Activated CD8-positive, alpha-beta memory T cell treated with anti-CD3 and anti-CD28 coated beads for 24 hours (primary cell): ENCODE results near the gene SUCLG2.
"Not testable (repeated sequence)": the region's sequence is repeated elsewhere in the genome, so short reads cannot be mapped to it uniquely, and the experiment has no call there.

Experiments used
- DNase-seq: peaks from one replicate; pipeline ENCODE4 v3.0.0-alpha.2; 2020

Gene SUCLG2

GRCh38 chr3:67605377-67605776, 49.0 kb downstream of the SUCLG2 start:
- no peak for DNase-seq

- no peak for DNase-seq
These were observed 51.6 kb downstream of the SUCLG2 start for GRCh38 chr3:67602816-67603215.

GRCh38 chr3:67601919-67602608, 52.3 kb downstream of the SUCLG2 start:
- no peak for DNase-seq

DNA sequence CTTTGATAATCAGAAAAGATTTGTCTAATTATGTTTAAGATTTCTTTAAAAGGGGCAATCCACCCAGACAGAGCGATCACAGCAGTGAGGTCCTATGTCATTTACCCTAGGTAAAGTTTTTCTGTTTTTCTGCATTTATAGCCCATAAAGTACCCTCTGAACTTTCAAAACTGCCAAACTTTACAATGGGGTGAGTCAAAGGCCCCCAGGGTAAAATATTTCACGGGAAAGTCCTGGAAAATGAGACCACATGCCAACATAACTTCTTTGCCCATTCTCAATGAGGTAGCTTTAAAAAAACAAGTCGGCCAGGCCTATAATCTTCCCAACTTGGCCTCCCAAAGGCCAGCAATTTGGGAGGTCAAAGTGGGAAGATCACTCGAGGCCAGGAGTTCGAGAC, 53.0 kb downstream of the SUCLG2 start:
- DNase-seq = no peak

GRCh38 chr3:67599821-67600220, 54.6 kb downstream of the SUCLG2 start:
- no peak for DNase-seq

DNA sequence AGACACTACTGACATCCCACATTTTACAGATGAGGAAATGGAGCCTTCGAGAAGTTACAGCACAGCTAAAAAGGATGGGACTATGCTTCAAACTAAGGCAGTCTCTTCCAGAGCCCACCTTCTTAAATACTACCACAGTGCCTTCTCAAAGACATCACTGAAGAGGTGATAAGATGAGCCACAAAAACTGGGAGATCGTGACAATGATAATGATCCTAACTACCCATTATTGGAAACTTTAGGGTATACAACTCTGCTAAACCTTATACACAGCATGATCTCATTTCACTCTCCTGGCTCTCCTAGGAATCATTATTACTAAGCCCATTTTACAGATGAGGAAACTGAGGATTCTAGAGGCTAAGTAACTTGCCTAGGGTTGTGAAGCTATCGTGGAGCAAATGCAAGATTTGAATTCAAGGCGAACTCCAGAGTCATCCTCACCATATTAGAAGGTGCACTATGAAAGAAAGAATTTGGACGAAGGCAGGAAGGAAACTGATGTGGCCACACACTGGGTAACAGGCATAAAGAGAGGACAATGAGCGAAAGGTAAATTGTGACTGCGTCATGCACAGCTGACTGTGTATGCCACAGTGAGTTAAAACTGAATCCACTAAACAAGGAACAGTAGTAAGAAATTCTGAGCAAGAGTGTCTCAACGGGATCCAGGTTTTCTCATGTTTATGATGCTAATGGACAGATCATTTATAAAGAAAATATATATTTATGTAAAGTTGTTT, 55.4 kb downstream of the SUCLG2 start:
- DNase-seq = no peak

GRCh38 chr3:67595424-67595823, 59.0 kb downstream of the SUCLG2 start:
- DNase-seq = no peak

DNA sequence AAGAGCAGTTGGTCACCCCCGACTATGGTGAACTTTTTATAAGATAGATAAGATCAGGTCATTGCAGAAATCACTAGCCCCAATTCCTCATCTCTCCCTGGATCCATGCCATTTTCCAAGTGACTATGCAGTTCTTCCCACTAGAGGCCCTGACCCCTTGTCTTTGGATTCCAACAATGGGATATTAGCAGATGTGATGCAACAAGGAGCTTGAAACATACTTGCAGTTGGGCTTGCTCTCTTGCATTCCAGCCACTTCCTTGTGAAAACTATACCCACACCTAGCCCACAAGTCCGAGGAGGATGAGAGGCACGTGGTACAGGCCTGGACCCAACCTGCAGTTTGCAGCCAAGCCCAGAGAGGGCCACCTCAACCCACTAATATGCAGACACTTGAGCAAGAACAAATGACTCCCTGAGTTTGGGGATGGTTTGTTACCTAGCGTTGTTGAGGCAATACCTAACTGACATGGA, 60.6 kb downstream of the SUCLG2 start:
- DNase-seq = no peak

GRCh38 chr3:67592057-67592456, 62.4 kb downstream of the SUCLG2 start:
- no peak for DNase-seq

DNA sequence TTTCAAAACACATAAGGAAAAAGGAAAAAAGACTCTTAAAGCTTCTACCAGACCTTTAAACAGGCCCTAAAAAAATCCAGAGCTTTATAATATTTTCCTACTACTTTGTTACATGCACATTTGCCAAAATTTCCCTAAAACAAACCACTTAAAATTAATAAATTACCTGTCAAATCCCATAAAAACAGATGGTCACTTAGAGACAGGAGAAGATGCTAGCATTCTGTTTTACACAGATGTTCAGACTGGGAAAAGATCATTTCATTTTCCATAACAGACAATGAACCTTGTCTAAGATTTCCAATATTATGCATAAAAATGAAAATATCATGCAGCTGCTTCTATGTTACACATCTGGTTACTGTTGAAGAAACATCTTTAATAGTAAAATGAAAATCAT, 66.6 kb downstream of the SUCLG2 start:
- DNase-seq = no peak

DNA sequence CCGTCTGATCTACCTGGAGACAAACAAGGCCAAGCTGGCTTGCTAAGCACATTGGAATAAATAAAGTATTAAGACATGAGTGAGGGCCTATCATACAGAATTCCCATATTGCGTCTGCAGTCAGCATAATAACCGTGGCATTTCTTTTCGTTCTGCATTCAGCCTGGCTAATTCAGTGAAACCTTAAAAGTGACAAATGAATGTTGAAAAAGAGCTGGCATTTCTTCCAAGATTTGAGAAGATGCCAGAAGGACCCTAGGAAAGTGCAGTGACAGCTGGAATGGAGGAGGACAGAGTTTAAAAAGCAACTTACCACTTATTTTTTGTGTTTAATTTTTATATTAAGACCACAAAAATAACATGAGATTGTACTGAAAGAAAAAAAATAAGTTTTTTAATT, 67.1 kb downstream of the SUCLG2 start:
- no peak for DNase-seq

GRCh38 chr3:67584608-67585007, 69.8 kb downstream of the SUCLG2 start:
- DNase-seq = not testable (repeated sequence)

DNA sequence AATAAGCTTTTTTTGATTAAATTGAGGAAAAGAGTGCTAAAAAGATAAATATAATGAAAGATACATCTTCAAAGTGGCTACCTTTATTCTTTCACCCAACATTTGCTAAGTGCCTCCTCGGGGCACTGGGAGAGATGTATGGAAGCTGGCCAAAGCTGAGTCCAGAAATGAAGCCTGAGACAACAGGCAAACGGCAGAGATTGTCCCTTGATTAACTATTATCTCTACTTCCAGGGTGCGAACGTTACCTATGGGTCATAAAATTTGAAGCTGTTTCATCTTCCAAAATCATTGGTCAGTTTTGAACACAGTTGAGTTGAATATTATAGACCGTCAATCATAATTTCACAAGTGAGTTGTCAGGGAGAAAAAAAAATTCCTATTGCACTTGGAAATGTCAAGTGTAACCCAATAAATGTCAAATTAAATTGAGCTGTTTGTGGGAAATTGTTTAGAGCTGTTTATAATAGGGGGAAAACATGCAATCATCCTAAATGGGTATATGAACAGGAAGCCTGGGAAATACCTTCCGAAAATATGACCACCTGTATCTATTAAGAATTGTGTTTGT, 73.9 kb downstream of the SUCLG2 start:
- no peak for DNase-seq

DNA sequence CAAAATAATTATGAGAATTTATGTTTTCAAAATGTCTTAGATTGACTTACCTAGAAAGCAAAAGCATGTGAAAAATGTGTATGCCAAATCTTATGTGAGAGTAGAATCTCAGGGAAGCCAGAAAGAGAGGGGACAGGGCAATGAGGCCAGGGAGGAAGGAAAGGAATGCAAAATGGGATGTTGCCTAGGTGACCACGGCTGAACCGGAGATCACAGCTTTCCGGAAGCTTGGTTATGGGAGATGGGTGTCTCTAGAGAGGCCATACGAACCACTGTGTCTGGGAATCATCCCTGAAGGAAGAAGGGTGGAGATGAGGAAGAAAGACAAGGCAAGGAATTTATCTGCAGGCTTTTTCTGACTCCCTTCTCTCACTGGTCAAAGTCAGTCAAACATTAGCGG, 76.0 kb downstream of the SUCLG2 start:
- no peak for DNase-seq

- no peak for DNase-seq
These were observed 78.0 kb downstream of the SUCLG2 start for GRCh38 chr3:67576441-67576840.

DNA sequence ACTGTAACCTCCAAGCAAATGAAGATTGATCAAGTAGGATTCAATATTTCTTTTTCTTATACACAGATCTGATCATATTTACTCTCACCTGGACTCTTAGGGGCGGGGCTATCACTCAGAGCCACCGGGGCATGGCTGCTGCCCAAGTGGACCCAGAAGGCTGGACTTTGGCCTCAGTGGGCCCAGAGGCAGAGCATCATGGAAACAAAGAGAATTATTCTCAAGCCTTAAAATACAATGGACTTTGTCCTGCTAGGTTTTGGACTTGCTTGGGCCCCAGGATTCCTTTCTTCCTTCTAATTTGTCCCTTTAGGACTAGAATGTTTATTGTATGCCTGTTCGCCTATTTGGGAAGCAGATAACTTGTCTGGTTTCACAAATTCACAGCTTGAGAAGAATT, 85.1 kb downstream of the SUCLG2 start:
- no peak for DNase-seq

- DNase-seq = no peak
These were observed 86.5 kb downstream of the SUCLG2 start for GRCh38 chr3:67567893-67568292.

DNA sequence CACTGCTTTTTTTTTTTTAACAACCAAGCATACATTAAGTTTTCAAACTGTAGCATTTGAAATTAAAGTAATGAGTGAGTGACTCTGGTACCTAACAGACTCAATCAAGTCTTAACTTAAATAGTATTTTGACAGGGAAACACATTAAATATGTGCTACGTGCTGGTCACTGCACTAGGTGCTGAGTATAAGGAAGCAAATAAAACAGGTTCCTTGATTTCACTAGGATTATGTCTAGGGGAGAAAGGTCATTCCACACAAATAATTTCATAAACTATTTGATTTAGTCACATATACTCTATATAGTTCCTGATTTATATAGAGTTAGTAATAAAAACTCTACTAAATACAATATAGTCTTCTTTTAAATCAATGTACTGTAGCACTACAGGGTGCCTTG, 89.4 kb downstream of the SUCLG2 start:
- no peak for DNase-seq

DNA sequence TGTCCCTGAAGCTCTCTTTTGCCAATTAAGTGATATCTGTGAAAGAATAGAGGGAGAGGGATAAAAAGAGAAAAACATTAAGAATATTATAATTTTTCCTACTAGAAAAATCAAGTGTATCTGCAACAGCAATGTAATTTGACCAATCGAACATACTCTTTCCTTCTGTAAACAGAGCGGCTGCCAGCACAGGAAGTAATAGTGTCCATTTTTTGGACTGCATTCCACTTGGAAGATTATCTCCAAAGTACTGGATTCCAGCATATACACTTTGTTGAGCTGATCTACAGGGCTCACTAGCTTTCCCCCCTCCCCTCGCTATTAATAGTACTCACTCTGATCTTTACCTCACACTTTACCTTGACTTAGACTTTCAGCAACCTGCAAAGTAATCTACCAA, 90.4 kb downstream of the SUCLG2 start:
- no peak for DNase-seq

- no peak for DNase-seq
These were observed 92.6 kb downstream of the SUCLG2 start for GRCh38 chr3:67561667-67562394.

- no peak for DNase-seq
These were observed 93.1 kb downstream of the SUCLG2 start for GRCh38 chr3:67561266-67561665.

DNA sequence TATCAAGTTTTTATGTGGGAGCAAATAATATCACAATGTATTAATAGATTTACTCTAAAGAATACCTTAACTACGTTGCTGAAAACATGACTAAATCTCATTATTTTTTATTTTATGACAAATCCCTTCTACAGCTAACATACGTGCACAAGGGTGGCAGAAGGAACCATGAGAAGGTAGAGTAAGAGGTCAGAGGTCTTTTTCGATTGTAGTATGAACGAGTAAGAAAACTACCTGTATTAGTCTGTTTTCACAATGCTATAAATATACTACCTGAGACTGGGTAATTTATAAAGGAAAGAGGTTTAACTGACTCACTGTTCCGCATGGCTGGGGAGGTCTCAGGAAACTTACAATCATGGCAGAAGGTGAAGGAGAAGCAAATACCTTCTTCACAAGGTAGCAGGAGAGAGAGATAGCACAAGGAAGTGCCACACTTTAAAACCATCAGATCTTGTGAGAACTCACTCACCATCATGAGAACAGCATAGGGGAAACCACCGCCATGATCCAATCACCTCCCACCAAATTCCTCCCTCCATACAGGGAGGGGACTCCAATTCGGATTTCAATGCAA, 95.3 kb downstream of the SUCLG2 start:
- no peak for DNase-seq

- DNase-seq = no peak
These were observed 96.0 kb downstream of the SUCLG2 start for GRCh38 chr3:67558426-67558825.
